HG03342 (cell line): Measurements from ENCODE around the gene UPK1A.
A peak's percentile ranks its signal among the peaks of the same experiment; 100 is the strongest.
"Not testable (repeated sequence)": the region's sequence is repeated elsewhere in the genome, so short reads cannot be mapped to it uniquely, and the experiment has no call there.

ENCODE experiments used
- ATAC-seq: cut with Tn5 transposase; IDR thresholded peaks from one replicate; pipeline ENCODE4 v1.9.1; 2021; ENCODE audit warnings: mild to moderate bottlenecking, moderate library complexity; ENCODE audit not compliant: unreplicated experiment

The UPK1A gene

DNA sequence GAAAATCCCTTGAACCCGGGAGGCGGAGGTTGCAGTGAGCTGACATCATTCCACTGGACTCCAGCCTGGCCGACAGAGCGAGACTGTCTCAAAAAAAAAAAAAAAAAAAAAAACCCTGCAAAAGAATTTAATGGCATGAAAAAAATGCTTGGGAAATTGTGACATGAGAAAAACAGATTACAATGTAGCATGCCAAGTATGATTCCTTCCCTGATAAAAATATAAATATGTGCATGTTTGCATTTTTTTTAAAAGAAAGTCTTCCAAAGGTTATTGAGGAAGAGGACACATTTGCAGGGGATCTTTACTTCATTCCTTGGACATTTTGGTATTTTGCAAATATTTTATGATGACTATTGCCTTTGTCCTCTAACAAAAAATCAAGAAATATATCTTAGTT, 23.5 kb downstream of the UPK1A start:
- no peak for ATAC-seq

DNA sequence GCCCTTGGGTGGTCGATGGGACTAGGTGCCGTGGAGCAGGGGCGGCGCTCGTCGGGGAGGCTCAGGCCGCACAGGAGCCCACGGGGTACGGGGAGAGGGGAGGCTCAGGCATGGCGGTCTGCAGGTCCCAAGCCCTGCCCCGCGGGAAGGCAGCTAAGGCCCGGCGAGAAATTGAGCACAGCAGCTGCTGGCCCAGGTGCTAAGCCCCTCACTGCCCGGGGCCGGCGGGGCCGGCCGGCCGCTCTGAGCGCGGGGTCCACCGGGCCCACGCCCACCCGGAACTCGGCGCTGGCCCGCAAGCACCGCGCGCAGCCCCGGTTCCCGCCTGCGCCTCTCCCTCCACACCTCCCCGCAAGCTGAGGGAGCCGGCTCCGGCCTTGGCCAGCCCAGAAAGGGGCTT, 24.8 kb downstream of the UPK1A start:
- not testable (repeated sequence) for ATAC-seq

DNA sequence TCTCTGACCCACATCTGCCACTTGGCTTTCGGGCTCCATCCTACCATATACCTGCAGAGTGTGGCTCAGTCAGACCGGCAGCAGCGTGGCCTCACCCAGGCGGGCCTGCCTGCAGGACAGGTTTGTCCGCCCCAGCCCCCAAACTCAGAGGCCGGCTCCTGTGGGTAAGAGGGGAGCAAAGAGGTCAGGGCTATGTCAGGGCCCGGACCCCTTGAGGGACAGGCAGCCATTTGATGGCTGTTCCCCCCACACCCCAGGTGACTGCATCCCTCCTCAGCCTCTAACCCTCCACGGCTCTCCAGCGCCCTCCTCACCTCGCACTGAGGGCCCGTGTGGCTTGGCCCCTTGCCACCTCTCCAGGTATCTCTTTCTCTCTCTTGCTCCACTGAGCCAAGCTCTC, 25.7 kb downstream of the UPK1A start:
- no peak for ATAC-seq

- ATAC-seq = no peak
Observed at GRCh38 chr19:35693422-35693821, 27.1 kb downstream of the UPK1A start.

DNA sequence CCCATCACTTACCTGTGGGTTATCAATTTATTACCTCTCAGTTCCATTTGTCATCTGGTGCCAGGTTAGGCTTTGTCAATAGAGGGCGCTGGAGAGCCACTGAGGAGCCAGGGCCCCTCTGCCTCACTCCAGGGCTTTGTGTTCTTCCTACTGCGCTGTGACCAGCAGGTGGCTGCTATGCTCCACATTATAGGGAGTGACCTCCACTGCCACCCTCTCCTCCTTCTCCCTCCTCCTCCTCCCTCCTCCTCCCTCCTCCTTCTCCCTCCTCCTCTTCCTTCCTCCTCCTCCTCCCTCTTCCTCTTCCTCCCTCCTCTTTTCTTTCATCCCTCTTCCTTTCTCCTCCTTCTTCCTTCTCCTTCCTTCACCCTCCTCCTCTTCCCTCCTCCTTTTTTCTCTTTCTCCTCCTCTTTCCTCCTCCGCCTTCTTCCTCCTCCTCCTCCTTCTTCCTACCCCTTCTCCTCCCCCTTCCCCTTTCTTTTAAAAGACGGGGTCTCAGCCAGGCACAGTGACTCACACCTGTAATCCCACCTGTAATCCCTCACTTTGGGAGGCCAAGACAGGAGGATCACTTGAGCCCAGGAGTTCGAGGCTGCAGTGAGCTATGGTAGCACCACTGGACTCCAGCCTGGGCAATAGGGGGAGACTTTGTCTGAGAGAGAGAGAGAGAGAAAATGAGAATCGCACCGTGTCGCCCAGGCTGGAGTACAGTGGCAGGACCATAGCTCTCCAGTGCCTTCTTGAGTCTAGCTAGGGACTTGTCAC, 27.7 kb downstream of the UPK1A start:
- ATAC-seq = peak; percentile 77

DNA sequence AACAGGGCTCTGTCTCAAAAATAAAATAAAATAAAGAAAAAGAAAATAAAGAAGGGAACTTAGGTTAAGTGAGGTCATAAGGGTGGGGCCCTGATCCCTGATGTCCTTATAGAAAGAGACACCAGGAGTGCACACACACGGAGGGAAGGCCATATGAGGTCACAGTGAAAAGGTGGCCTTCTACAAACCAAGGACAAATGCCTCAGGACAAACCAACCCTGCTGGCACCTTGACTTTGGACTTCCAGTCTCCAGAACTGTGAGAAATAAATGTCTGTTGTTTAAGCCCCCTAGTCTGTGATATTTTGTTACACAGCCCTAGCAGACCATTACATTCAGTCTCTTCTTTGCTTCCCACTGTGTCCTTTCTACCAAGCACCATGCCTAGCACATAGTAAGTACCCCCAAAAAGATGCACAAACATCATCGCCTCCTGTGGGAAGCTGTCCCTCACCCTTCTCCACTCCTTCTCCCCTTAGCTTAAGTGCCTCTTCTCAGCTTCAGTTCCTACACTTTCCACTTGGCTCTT, 29.6 kb downstream of the UPK1A start:
- no peak for ATAC-seq

DNA sequence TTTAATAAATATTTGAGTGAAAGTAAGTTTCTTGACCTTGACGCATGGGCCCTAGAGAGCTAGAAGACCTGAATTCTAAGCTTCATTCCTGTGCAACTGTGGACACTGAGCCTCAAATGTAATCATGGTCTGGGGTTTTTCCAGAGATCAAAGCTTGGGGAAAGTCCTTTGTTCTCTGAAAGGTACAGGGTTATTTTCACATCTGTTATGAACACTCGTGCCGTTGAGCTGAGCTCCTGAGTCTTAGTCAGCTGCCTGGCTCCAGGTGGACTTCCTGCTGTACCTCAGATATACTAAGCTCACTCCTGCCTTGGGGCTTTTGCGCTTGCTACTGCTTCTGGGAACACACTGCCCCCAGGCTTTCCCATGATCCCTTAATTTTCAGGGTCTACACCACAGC, 30.5 kb downstream of the UPK1A start:
- no peak for ATAC-seq

- ATAC-seq = peak; percentile 95
Observed at GRCh38 chr19:35702223-35703012, 36.1 kb downstream of the UPK1A start.

- ATAC-seq = no peak
Observed at GRCh38 chr19:35703343-35703742, 37.0 kb downstream of the UPK1A start.

DNA sequence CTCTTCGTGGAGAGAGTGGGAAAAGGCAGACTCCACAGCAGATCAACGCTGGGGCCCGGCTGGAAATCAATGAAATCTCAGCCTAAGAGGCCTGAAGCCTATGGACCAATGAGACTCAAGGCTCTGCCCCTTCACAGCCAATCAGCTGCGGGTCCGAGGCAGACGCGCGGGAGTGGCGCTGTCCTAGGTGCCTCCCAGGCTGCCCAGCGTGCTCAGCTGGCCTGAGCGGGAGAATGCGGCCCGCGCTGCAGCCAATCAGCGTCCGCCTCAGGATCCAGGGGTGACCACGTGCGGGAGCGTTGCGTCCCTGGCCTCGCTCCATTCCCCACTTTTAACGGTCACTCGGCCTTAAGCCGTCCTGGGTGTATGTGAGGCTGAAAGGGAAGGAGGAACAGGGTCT, 37.9 kb downstream of the UPK1A start, which contains the start of gene ZBTB32:
Gene ZBTB32 (plus strand): TSS at position 341 of the 400 bp plus-strand sequence. CDS start 10,069 bp downstream, outside the sequence.
- no peak for ATAC-seq

- no peak for ATAC-seq
Observed at GRCh38 chr19:35708391-35708790, 42.1 kb downstream of the UPK1A start.

- no peak for ATAC-seq
Observed at GRCh38 chr19:35710784-35711723, 44.7 kb downstream of the UPK1A start.

DNA sequence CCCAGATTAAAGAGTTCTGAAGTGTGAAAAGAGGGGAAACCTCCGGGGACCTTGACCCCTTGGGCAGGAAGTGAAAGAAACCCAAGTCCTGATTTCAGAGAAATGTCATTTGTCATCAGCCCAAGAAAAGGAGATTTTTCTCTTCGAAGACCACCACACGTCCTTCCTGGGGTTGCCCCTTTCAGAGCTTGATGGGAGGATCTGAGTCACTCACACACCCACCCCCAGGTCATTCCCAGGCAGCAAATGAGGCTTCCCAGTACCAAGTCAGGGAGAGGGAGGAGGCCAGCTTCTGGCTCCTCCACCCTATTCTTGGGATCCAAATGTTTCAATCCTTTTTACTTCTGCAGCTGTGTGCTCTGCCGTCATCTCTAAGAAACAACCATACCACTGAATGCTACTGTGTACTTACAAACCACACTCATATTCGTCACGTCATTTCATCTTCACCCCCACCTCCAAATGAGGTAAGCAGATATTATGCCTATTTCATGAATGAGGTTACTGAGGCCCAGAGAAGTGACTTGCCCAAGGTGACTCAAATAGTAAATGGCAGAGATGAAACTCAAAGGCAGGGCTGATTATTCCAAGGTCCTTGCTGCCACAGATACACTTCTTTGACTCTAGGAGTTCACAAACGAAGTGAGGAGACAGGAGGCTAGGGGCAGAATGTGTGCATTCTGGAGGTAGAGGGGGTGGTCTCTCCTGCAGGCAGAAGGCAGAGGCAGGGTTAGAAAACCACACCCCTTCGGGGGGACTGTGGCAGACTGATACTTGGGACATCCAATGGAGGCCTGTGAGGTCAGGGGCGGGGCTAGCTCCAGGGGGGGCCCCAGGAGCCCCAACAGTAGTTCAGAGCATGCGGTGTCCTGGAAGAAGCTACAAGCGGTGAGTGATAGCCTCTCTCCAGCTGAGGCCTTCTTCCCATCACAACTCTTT, 46.5 kb downstream of the UPK1A start:
- no peak for ATAC-seq

DNA sequence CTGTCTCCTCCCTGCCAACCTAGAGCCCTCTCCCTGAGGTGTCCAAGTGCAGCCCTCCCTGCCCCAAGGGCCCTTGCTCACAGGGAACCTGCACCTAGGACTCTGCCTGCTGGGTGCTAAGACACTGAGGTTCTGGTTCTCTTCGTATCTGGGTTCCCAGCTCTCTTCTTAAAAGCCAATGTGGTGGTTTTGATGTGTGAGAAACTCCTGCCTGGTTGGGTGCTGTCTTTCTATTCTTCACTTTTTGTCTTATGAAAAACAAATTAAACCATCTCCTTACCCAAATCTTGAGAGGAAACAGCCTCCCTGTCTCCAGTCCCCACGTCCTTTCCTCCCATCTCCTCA, 47.2 kb downstream of the UPK1A start:
- no peak for ATAC-seq

GRCh38 chr19:35713904-35714495, 47.7 kb downstream of the UPK1A start:
- no peak for ATAC-seq

- no peak for ATAC-seq
Observed at GRCh38 chr19:35714601-35715354, 48.5 kb downstream of the UPK1A start.

DNA sequence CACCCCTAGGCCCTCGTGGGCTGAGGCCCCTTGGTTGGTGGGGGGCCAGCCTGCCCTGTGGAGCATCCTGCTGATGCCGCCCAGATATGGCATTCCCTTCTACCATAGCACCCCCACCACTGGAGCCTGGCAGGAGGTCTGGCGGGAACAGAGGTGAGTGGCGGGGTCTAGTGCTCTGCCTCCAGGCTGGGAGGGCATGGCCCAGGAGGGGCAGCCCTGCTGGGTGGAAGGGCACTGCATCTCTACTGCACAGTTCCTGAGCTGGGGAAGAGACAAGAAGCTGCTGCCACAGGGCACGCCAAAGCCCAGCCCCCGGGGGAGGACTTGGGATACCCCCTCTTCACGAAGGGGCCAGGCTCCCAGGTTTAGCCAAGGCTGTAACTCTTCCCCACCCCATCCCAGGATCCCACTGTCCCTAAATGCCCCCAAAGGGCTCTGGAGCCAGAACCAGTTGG, 49.1 kb downstream of the UPK1A start:
- no peak for ATAC-seq

DNA sequence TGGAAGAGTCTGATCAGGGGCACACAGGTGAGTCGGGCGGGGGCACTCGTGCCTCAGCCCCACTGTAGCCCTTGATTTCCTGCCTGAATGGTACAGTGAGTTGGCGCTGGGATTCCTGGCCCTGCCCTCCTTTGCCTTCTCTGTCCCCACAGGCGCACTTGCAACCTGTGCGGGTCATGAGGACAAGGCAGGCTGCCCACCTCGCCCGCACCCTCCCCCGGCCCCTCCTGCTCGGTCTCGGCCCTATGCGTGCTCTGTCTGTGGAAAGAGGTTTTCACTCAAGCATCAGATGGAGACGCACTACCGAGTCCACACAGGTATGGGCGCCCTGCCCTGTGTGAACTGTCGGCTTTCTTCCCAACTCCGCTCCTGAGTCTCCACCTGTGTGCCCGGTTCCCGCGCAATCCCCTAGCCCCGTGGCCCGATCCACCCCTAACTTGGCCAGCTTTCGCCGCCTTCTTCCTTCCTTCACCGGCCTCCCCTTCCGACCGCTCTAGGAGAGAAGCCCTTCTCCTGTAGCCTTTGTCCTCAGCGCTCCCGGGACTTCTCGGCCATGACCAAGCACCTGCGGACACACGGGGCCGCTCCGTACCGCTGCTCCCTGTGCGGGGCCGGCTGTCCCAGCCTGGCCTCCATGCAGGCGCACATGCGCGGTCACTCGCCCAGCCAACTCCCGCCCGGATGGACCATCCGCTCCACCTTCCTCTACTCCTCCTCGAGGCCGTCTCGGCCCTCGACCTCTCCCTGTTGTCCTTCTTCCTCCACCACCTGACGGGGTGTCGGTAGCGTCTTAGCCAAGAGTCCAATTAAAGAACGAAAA, 49.9 kb downstream of the UPK1A start:
- ATAC-seq = no peak
